K562 (cell line): ENCODE measurements around the gene AFG1L. TPM values are rescaled to one million over a fixed set of nuclear protein-coding genes. Genes with fewer than 3 reads are reported as not detected.

Source experiments
- ATAC-seq: fragments of 200-7000 bp; cut with Tn5 transposase; 3 replicates; pipeline ENCODE4 v1.9.1; 2020; ENCODE audit warnings: moderate library complexity
- BruUV-seq: library from RNA; stranded (reverse); fragments of 400-500 nt; replicated peaks from 2 replicates; lab custom pipeline; 2021; lab: Mats Ljungman, UMichigan
- CTCF ChIA-PET: fragments of 300-600 bp; formaldehyde crosslinking; extraction: SDS; loops from one replicate; lab custom pipeline; 2021; ENCODE audit warnings: low intra/inter-chr PET ratio; lab: Yijun Ruan, JAX
- POLR2A ChIA-PET: fragments of 300-600, 350-650 bp; sonication (Branson Sonifier 250); formaldehyde crosslinking; extraction: SDS; loops from one replicate; lab custom pipeline; 2021; ENCODE audit warnings: antibody characterized with exemption, inconsistent platforms; lab: Yijun Ruan, JAX
- DNase-seq, 4 experiments: peaks; one replicate each; pipeline versions ENCODE4 v3.0.0 to v3.0.0-alpha.2; 2011 to 2018; ENCODE audit warnings: low spot score in 3 of 4, mixed read lengths in 3 of 4; ENCODE audit errors: extremely low read depth in 1 of 4
- FAIRE-seq: peaks from 2 replicates; lab custom pipeline; 2011; peaks lifted over from hg19 to GRCh38; lab: Jason Lieb, UNC
- H2AFZ ChIP-seq: 2 replicates; pipeline ENCODE4 v1.6.0; 2011; ENCODE audit warnings: low read depth, low read length, control low read depth, inconsistent platforms
- H3K27ac ChIP-seq: fragments of 200-600 bp; 3 replicates; pipeline ENCODE4 v1.8.0; 2011; ENCODE audit warnings: low read depth, mild to moderate bottlenecking, control low read depth, inconsistent platforms, low read length, moderate library complexity, mixed read lengths; ENCODE audit errors: extremely low read depth
- H3K27me3 ChIP-seq, 2 experiments: fragments of 300-600 bp in 1 of 2; 2 replicates in 1 of 2; 3 replicates in 1 of 2; pipeline versions ENCODE4 v1.6.0 to v1.8.0; 2011; ENCODE audit warnings: inconsistent platforms in 2 of 2, low read length in 2 of 2, mild to moderate bottlenecking in 1 of 2, mixed read lengths in 1 of 2, moderate library complexity in 1 of 2; ENCODE audit not compliant: control insufficient read depth in 2 of 2, insufficient read depth in 2 of 2
- H3K36me3 ChIP-seq: fragments of 300-600 bp; 3 replicates; pipeline ENCODE4 v1.8.0; 2011; ENCODE audit warnings: mild to moderate bottlenecking, low read length, inconsistent platforms; ENCODE audit not compliant: control insufficient read depth, insufficient read depth
- H3K4me1 ChIP-seq, 2 experiments: fragments of 200-600 bp in 1 of 2; replicated peaks in 1 of 2; 2 replicates in 1 of 2; 3 replicates in 1 of 2; pipeline versions ENCODE4 v1.5.1 to v1.8.0; 2011; ENCODE audit warnings: inconsistent platforms in 2 of 2, low read length in 2 of 2, mild to moderate bottlenecking in 1 of 2, mixed read lengths in 1 of 2, moderate library complexity in 1 of 2; ENCODE audit not compliant: control insufficient read depth in 2 of 2, insufficient read depth in 2 of 2
- H3K4me2 ChIP-seq: 2 replicates; pipeline ENCODE4 v1.6.1; 2011; ENCODE audit warnings: low read length, control low read depth, inconsistent platforms, mixed read lengths; ENCODE audit not compliant: insufficient read depth
- H3K4me3 ChIP-seq: fragments of 200-600 bp; sonication (generic), shearing (Covaris generic); 2 replicates; pipeline ENCODE4 v1.5.1; 2016; ENCODE audit warnings: control low read depth, inconsistent platforms
- H3K79me2 ChIP-seq: fragments of 200-600 bp; 3 replicates; pipeline ENCODE4 v1.8.0; 2011; ENCODE audit warnings: low read length, inconsistent platforms; ENCODE audit not compliant: control insufficient read depth, insufficient read depth
- H3K9ac ChIP-seq, 2 experiments: 2 replicates each; pipeline versions ENCODE4 v1.6.0 to v1.6.1; 2011; ENCODE audit warnings: low read depth in 2 of 2, low read length in 2 of 2, control low read depth in 1 of 2, inconsistent platforms in 1 of 2, mild to moderate bottlenecking in 1 of 2, mixed read lengths in 1 of 2; ENCODE audit not compliant: insufficient read depth in 1 of 2
- H3K9me1 ChIP-seq: one replicate; pipeline ENCODE4 v1.6.0; 2011; ENCODE audit warnings: inconsistent platforms, mild to moderate bottlenecking, low read length, moderate library complexity; ENCODE audit not compliant: control insufficient read depth, insufficient read depth
- H3K9me3 ChIP-seq: replicated peaks from 2 replicates; pipeline ENCODE4 v1.5.1; 2011; ENCODE audit warnings: low read depth, low read length, inconsistent platforms; ENCODE audit not compliant: control insufficient read depth, insufficient read depth
- H4K20me1 ChIP-seq: replicated peaks from 2 replicates; pipeline ENCODE4 v1.6.1; 2011; ENCODE audit warnings: low read length, inconsistent platforms, mixed read lengths; ENCODE audit not compliant: control insufficient read depth, insufficient read depth
- CTCF ChIP-seq, 3 experiments: IDR thresholded peaks in 2 of 3; conservative IDR thresholded peaks in 1 of 3; 2 replicates each; pipeline ENCODE4 v1.5.1; 2011 to 2012; ENCODE audit warnings: low read length in 3 of 3, mild to moderate bottlenecking in 3 of 3, control low read depth in 2 of 3, improper control_type of control experiment in 1 of 3, inconsistent platforms in 1 of 3, low read depth in 1 of 3, mixed read lengths in 1 of 3, moderate library complexity in 1 of 3; ENCODE audit not compliant: insufficient read depth in 2 of 3
- RAD21 ChIP-seq, 2 experiments: fragments of 250-450 bp in 1 of 2; fragments of 450-650 bp in 1 of 2; sonication (Bioruptor Pico) in 1 of 2; formaldehyde crosslinking in 1 of 2; IDR thresholded peaks in 1 of 2; conservative IDR thresholded peaks in 1 of 2; 2 replicates each; pipeline versions ENCODE4 v1.4.0 to v1.8.0; 2020 to 2022; ENCODE audit warnings: mild to moderate bottlenecking in 2 of 2, moderate library complexity in 1 of 2
- SMC3 ChIP-seq: conservative IDR thresholded peaks from 2 replicates; pipeline ENCODE4 v1.6.1; 2011; ENCODE audit warnings: low read depth, low read length, improper control_type of control experiment; ENCODE audit not compliant: insufficient read depth
- WHSC1 ChIP-seq: IDR thresholded peaks from one replicate; pipeline ENCODE4 v1.6.1; 2012; ENCODE audit warnings: low read length, control low read depth, inconsistent platforms
- WGBS: fragments of 100-300 bp; shearing (Covaris generic); methylation state at CpG from one replicate; pipeline ENCODE4 v1.1.6; 2016; ENCODE audit warnings: low coverage, mixed read lengths; ENCODE audit not compliant: insufficient coverage; ENCODE audit errors: missing lambda C conversion rate; 5-methylcytosine and 5-hydroxymethylcytosine counted together
- in situ Hi-C: fragments of 300-500 bp; cut with MboI; formaldehyde crosslinking; loops from 4 replicates; pipeline ENCODE4 v1.15.0; 2018; ENCODE audit warnings: inconsistent platforms, mixed read lengths
- intact Hi-C: fragments of 100-400 bp; cut with micrococcal nuclease; formaldehyde crosslinking; loops from 2 replicates; pipeline ENCODE4 v1.14.2; 2022
- polyA plus RNA-seq, 8 experiments: library from polyadenylated mRNA; depleted of rRNA in 4 of 8; stranded (reverse) in 5 of 8; unstranded in 3 of 8; fragments of >200 nt; fragmentation: Nextera tagmentation in 2 of 8; fragmentation: Illumina TruSeq in 1 of 8; extraction: Ambion mirVana in 2 of 8; extraction: Trizol in 1 of 8; gene quantifications; 2 replicates each; pipeline versions ENCODE4 v1.2.1 to v1.2.3, GENCODE V29; 2011 to 2014; ENCODE audit warnings: inconsistent platforms in 1 of 8, missing spikeins in 1 of 8
- total RNA-seq, 7 experiments: library from RNA; depleted of rRNA in 6 of 7; stranded (reverse); fragments of >200 nt in 6 of 7; fragmentation: Illumina TruSeq in 2 of 7; extraction: Trizol in 2 of 7; gene quantifications; 2 replicates each; pipeline versions ENCODE4 v1.2.1 to v1.2.3, GENCODE V29; 2011 to 2021; ENCODE audit warnings: low replicate concordance in 1 of 7

AFG1L gene
- total and polyA plus RNA-seq, 9 of the 15 experiments (the other 6 are each of a cell fraction or from before 2014, with no cell fraction given), result 2.2 to 15.5 (median 5.8) TPM

DNA sequence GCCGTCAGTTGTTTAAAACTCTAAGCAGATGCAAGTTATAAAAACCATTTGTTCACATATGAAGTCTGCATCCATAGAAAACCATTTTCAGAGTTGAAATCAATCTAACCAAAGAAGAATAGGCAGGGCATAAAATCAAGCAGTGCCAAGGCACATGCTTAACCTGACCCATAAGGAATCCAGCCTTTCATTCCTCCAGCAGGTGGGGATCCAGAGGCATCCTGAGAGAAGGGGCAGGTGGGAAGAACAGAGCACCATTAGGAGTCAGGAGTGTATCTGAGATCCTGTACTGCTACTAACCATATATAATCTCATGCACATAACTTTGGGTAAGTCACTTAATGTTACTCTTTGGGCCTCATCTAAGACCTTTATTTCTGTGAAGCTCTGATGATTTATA, 236.5 kb downstream of the AFG1L start:
- in situ Hi-C loops (no loop called here), intact Hi-C loops (no loop called here)
- Histone ChIP-seq H4K20me1 (0 out of 2 replicates have a peak, but pooled peaks cover 4% of the 10 kb centered on the region), H3K4me2 (no peak overlapping the region), H3K9me1 (no peaks in the 10 kb centered on the region), H2AFZ (no peak overlapping the region), H3K9me3 (no peaks in the 10 kb centered on the region), H3K4me1 (no peaks in the 10 kb centered on the region), H3K79me2 (no peaks in the 10 kb centered on the region), H3K27ac (no peak overlapping the region), H3K9ac (no peak overlapping the region), H3K36me3 (no peaks in the 10 kb centered on the region), H3K27me3 (peaks cover 0 to 13% of the 10 kb centered on the region in 2 experiments; a peak in 1 of 5 replicates), H3K4me3 (no peak overlapping the region)
- no peak for FAIRE-seq
- BruUV-seq, result no TSS peak
- ChIA-PET POLR2A (no interaction called here), CTCF (no interaction called here)
- DNase-seq, result no peak
- 0 out of 2 replicates have a peak, but pooled peaks have one; percentile 9 for TF ChIP-seq SMC3
- no peak for TF ChIP-seq WHSC1
- peak in 2 of 3 experiments; percentile 32 to 33; a peak in 2 of 6 replicates for TF ChIP-seq CTCF (IDR thresholded peaks at IDR 0.05 in 2 of 3, conservative IDR thresholded peaks at IDR 0.05 in 1 of 3; ENCODE audit: insufficient read depth in 2 of 3, low read depth in 1 of 3, low read length in 3 of 3)
- peak in 1 of 2 experiments; percentile 31; a peak in 1 of 4 replicates for TF ChIP-seq RAD21 (CRISPR knock-in tag; conservative IDR thresholded peaks at IDR 0.05 in 1 of 2, IDR thresholded peaks at IDR 0.05 in 1 of 2)
- ATAC-seq, result peak; percentile 55; the same call in 2 of the 3 replicates
- WGBS, result 15% methylated on average over 1 of the region's 1 CpG
